Measurements from ENCODE around the gene GLIPR1L1. TPM values are rescaled to one million over a fixed set of nuclear protein-coding genes. Genes with fewer than 3 reads are reported as not detected.
"Not testable (repeated sequence)": the region's sequence is repeated elsewhere in the genome, so short reads cannot be mapped to it uniquely, and the experiment has no call there.

The GLIPR1L1 gene
- total RNA-seq, 6 experiments from 2014 or later: not detected

- Mint-ChIP-seq H3K36me3 (ENCODE audit: low read depth) (no peaks in the 10 kb centered on the region), H3K4me1 (ENCODE audit: low read depth) (peaks cover 18% of the 10 kb centered on the region), H3K27ac (no peak overlapping the region), H3K4me3 (no peak overlapping the region), H3K27me3 (ENCODE audit: insufficient read depth) (no peaks in the 10 kb centered on the region), H3K9me3 (no peaks in the 10 kb centered on the region)
- no peak for TF ChIP-seq CTCF (IDR thresholded peaks at IDR 0.05)
- no peak for DNase-seq
Observed at GRCh38 chr12:75327642-75328041, 6.8 kb upstream of the GLIPR1L1 start.

- Mint-ChIP-seq H3K4me1 (ENCODE audit: low read depth) (peaks cover 27% of the 10 kb centered on the region), H3K27me3 (ENCODE audit: insufficient read depth) (no peaks in the 10 kb centered on the region), H3K27ac (peak within 1 kb of the TSS; percentile 88), H3K9me3 (no peaks in the 10 kb centered on the region), H3K4me3 (peak within 1 kb of the TSS; percentile 97), H3K36me3 (ENCODE audit: low read depth) (no peaks in the 10 kb centered on the region)
- TF ChIP-seq CTCF (IDR thresholded peaks at IDR 0.05): no peak
- peak; percentile 77 for DNase-seq
Observed at GRCh38 chr12:75329918-75330826, 4.3 kb upstream of the GLIPR1L1 start, which contains the start of gene CAPS2. TSS of gene CAPS2 (minus strand) at chr12:75330324. CDS start at chr12:75326498, 3,826 bp downstream.

GRCh38 chr12:75337905-75338304 lies 3.4 kb downstream of the GLIPR1L1 start:
- Mint-ChIP-seq H3K36me3 (ENCODE audit: low read depth) (0 out of 2 replicates have a peak, but pooled peaks cover 5% of the 10 kb centered on the region), H3K4me3 (no peak overlapping the region), H3K27ac (no peak overlapping the region), H3K9me3 (no peaks in the 10 kb centered on the region), H3K4me1 (ENCODE audit: low read depth) (peaks cover 25% of the 10 kb centered on the region), H3K27me3 (ENCODE audit: insufficient read depth) (no peaks in the 10 kb centered on the region)
- DNase-seq: no peak
- TF ChIP-seq CTCF (IDR thresholded peaks at IDR 0.05): no peak

GRCh38 chr12:75341873-75342272 lies 7.4 kb downstream of the GLIPR1L1 start:
- H3K27ac Mint-ChIP-seq: no peak overlapping the region
- no peaks in the 10 kb centered on the region for H3K27me3 Mint-ChIP-seq (ENCODE audit: insufficient read depth)
- DNase-seq: no peak
- H3K4me1 Mint-ChIP-seq (ENCODE audit: low read depth): peaks cover 13% of the 10 kb centered on the region
- no peaks in the 10 kb centered on the region for H3K9me3 Mint-ChIP-seq
- H3K36me3 Mint-ChIP-seq (ENCODE audit: low read depth): 0 out of 2 replicates have a peak, but pooled peaks cover 5% of the 10 kb centered on the region
- TF ChIP-seq CTCF (IDR thresholded peaks at IDR 0.05): no peak
- H3K4me3 Mint-ChIP-seq: no peak overlapping the region

GRCh38 chr12:75345531-75345930 lies 11.1 kb downstream of the GLIPR1L1 start:
- TF ChIP-seq CTCF (IDR thresholded peaks at IDR 0.05): no peak
- Mint-ChIP-seq H3K4me1 (ENCODE audit: low read depth) (peaks cover 13% of the 10 kb centered on the region), H3K27me3 (ENCODE audit: insufficient read depth) (no peaks in the 10 kb centered on the region), H3K27ac (no peak overlapping the region), H3K4me3 (no peak overlapping the region), H3K36me3 (ENCODE audit: low read depth) (0 out of 2 replicates have a peak, but pooled peaks cover 5% of the 10 kb centered on the region), H3K9me3 (no peaks in the 10 kb centered on the region)
- DNase-seq: no peak

- not testable (repeated sequence) for H3K9me3 Mint-ChIP-seq; H3K4me3 Mint-ChIP-seq; H3K27ac Mint-ChIP-seq; DNase-seq; H3K27me3 Mint-ChIP-seq (ENCODE audit: insufficient read depth); H3K36me3 Mint-ChIP-seq (ENCODE audit: low read depth)
- H3K4me1 Mint-ChIP-seq (ENCODE audit: low read depth): peaks cover 13% of the 10 kb centered on the region
Observed at GRCh38 chr12:75346215-75346614, 11.7 kb downstream of the GLIPR1L1 start.
